Fibroblast of mammary gland (primary cell): Measurements from ENCODE around the gene LAMB4.

Experiments
- DNase-seq: peaks from one replicate; pipeline ENCODE4 v3.0.0-alpha.2; 2010; ENCODE audit warnings: low read depth
- H3K4me3 ChIP-seq: 2 replicates; pipeline ENCODE4 v1.5.1; 2011; ENCODE audit warnings: low read depth, mild to moderate bottlenecking, low read length, moderate library complexity; ENCODE audit not compliant: control insufficient read depth
- TF ChIP-seq, protein P1 (sequence below): conservative IDR thresholded peaks from 2 replicates; pipeline ENCODE4 v1.5.1; 2011; ENCODE audit warnings: low read depth, low read length, inconsistent platforms; ENCODE audit not compliant: control insufficient read depth, insufficient read depth

The LAMB4 gene

DNA sequence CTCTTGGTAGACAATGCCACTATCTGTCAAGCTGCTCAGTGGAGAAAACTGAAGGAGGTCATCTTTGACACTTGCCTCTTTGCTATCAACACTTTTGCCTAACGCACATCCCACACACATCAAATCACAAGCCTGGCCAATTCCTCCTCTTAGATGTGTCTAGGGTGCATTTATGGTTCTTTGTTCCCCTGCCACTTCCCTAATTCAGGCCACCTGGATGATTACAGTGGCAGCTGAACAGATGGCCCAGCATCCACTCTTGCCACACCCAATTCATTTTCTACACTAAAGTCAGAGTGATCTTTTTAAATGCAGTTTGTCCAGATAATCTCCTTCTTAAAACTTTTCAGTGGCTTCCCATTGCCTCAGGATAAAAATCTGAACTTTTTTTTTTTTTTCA, 58.6 kb downstream of the LAMB4 start:
- no peak overlapping the region for H3K4me3 ChIP-seq
- TF ChIP-seq, protein P1, sequence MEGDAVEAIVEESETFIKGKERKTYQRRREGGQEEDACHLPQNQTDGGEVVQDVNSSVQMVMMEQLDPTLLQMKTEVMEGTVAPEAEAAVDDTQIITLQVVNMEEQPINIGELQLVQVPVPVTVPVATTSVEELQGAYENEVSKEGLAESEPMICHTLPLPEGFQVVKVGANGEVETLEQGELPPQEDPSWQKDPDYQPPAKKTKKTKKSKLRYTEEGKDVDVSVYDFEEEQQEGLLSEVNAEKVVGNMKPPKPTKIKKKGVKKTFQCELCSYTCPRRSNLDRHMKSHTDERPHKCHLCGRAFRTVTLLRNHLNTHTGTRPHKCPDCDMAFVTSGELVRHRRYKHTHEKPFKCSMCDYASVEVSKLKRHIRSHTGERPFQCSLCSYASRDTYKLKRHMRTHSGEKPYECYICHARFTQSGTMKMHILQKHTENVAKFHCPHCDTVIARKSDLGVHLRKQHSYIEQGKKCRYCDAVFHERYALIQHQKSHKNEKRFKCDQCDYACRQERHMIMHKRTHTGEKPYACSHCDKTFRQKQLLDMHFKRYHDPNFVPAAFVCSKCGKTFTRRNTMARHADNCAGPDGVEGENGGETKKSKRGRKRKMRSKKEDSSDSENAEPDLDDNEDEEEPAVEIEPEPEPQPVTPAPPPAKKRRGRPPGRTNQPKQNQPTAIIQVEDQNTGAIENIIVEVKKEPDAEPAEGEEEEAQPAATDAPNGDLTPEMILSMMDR: no peak
- no peak for DNase-seq

GRCh38 chr7:108069646-108070045, 60.5 kb downstream of the LAMB4 start:
- DNase-seq: peak; percentile 19
- TF ChIP-seq, protein P1: no peak
- no peak overlapping the region for H3K4me3 ChIP-seq

GRCh38 chr7:108067844-108068243, 62.3 kb downstream of the LAMB4 start:
- no peak for DNase-seq
- no peak overlapping the region for H3K4me3 ChIP-seq
- TF ChIP-seq, protein P1: no peak

GRCh38 chr7:108066486-108066885, 63.7 kb downstream of the LAMB4 start:
- peak; percentile 44 for DNase-seq
- no peak overlapping the region for H3K4me3 ChIP-seq
- TF ChIP-seq, protein P1: no peak

GRCh38 chr7:108063520-108063933, 66.6 kb downstream of the LAMB4 start:
- no peak for DNase-seq
- TF ChIP-seq, protein P1: no peak
- no peak overlapping the region for H3K4me3 ChIP-seq

DNA sequence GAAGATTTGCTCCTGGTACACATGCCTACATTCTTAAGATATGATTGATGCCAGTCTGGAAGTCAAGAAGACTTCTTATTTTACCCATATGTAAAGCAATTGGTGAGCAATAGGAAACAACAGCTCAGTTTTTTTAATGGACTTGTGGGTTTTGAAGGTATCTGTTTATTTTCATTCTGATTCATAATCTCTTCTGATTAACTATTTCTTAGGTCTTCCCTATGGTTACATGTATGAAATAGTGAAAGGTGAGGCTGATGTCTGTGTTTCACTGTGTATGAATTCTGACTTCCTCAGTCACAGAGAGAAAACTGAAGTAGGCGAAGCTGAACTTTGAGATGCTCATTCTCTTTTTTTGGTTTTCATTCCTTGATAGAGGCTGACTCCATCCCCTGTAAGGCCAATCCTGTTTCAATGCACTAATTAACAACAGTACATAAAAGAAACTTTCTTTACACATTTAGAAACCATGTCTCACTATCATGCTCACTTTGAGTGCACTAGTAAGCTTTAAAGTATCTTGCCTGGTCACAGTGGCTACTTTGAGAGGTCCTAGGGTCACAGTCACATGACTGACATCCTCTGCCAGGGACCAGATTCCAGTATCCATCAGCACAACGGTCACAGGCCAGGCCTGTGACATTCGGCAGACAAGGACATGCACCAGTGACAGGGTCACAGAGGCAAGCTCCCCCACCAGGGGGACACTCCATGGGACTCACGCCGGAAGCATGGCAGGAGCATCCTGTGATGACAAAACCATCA, 67.7 kb downstream of the LAMB4 start:
- TF ChIP-seq, protein P1: no peak
- no peak for DNase-seq
- no peak overlapping the region for H3K4me3 ChIP-seq
